Stimulated activated CD4-positive, alpha-beta T cell treated with anti-CD3 and anti-CD28 coated beads, Interleukin-2, amount 100 ng/mL, for 24 hours (primary cell): ENCODE data around the gene SLC7A10.
"Not testable (repeated sequence)": the region's sequence is repeated elsewhere in the genome, so short reads cannot be mapped to it uniquely, and the experiment has no call there.

ENCODE experiments used
- DNase-seq, 2 donors: peaks; one replicate each; pipeline ENCODE4 v3.0.0-alpha.2; 2020

SLC7A10 gene

DNA sequence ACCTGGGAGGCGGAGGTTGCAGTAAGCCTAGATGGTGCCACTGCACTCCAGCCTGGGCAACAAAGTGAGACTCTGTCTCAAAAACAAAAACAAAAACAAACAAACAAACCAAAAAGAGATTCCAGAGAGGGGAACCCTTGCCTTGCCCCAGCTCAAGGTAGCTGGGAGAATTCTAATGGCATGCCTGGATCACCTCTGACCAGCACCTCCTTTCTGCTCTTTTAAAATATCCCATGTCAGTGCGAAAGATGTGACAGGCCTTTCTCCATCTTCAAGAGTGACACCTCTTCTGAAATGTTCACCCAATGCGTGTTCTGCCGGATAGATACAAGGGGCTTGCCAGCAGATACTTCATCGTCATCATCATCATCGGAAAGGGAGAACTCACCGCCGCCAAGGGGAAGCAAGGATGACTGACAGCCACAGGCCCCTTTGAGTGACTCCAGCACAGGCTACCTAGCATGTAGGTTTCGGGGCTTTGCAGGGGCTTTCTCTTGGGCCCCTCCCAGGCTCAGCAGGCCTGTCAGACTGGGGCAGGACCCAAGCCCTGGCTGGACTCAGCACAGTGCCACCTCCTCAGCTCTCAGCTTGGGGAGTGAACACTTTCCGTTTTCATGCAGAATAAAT, 50.4 kb downstream of the SLC7A10 start:
- no peak for DNase-seq

DNA sequence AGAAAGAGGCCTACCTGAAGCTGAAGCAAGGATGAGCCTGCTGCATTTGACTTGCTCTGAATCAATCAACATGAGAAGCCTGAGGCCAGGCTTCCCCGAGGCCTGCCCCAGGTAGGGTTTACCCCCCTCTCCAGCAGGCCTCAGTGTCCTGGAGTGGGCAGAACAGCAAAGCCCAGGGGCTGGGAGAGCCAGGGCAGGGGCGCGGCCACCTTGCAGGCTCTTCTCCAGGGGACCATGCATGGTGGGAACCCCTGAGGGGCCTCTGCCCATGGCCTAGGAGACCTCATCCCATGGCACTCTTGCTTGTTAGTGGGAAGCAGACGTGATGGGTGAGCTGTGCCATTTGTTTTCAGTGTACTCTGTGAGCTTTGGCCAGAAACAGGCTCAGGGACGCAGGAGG, 51.5 kb downstream of the SLC7A10 start:
- DNase-seq, result no peak

DNA sequence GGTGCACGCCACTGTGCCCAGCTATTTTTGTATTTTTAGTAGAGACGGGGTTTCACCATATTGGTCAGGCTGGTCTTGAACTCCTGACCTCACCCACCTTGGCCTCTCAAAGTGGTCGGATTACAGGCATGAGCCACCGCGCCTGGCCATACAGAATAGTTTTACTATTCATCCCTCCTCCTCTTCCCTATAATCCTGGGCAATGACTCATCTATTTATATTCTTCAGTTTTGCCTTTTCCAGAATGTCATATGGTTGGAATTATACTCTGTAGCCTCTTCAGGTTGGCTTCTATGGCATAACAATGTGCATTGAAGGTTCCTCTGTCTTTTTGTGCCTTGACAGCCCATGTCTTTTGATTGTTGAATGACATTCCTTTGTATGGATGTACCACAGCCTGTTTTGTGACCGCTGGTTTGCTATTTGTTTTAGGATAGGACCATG, 53.7 kb downstream of the SLC7A10 start:
- DNase-seq, result no peak

DNA sequence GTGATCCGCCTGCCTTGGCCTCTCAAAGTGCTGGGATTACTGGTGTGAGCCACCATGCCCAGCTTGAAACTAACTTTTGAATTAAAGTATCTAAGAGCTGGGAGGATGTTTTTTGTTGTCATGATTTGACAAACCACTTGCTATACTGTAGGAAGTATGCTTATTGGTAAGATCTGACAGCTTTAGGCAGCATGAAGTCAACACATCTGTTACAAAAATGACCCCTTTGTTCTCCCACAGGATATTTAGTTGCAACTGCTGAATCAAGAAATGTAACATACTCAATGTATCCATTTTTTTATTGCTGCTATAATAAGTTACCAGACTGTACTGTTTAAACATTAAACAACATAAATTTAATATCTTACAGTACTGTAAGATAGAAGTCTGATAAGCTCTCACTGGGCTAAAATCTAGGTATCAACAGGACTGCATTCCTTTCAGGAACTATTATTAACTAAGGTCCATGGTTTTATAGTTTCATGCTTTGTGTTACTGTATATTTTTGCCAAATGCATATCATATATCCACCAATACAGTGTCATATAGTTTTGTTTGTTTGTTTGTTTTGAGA, 54.3 kb downstream of the SLC7A10 start:
- DNase-seq, result no peak

DNA sequence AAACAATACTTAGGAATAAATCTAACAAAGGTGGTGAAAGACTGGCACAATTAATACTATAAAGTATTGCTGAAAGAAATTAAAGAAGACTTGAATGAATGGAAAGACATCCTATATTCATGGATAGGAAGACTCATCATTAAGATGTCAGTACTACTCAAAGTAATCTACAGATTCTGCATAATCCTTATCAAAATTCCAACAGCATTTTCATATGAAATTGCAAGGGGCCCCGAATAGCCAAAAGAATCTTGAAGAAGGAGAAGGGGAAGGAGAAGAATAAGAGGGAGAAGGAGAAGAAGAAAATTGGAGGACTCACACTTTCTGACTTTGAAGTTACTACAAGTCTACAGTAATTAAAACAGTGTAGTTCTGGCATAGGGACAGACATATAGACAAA, 57.1 kb downstream of the SLC7A10 start:
- DNase-seq, result no peak

DNA sequence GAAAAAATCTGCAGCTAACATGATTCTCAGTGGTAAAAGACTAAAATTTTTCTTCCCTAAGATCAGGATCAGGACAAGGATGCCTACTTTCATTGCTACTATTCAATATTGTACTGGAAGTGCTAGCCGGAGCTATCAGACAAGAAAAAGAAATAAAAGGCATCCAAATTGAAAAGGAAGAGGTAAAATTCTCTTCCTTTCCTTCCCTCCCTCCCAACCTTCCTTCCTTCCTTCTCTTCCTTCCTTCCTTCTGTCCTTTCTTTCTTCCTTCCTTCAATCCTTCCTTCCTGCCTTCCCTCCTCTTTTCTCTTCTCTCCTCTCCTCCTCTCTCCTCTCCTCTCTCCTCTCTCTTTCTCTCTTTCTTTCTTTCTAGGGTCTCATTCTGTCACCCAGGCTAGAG, 58.2 kb downstream of the SLC7A10 start:
- no peak for DNase-seq

DNA sequence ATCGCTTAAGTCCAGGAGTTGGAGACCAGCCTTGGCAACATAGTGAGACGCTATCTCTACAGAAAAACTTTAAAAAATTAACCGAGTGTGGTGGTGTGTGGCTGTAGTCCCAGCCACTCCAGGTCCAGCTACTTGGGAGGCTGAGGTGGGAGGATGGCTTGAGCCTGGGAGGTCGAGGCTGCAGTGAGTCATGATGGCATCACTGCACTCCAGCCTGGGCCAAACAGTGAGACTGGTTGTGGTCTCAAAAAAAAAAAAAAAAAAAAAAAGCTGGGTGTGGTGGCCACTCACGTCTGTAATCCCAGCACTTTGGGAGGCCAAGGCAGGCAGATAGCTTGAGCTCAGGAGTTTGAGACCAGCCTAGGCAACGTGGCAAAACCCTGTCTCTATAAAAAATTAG, 59.6 kb downstream of the SLC7A10 start:
- DNase-seq, result not testable (repeated sequence)

DNA sequence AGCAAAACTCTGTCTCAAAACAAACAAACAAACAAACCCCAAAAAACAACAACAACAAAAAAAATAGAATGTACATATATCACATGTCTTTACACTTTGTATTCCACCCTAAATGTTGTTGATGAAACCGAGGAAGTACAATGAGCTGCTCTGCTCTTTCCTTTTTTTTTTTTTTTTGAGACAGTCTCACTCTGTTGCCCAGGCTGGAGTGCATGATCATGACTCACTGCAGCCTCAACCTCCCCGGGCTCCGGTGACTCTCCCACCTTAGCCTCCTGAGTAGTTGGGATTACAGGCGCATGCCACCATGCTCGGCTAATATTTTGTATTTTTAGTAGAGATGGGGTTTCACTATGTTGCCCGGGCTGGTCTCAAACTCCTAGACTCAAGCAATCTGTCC, 62.2 kb downstream of the SLC7A10 start:
- DNase-seq, result no peak

DNA sequence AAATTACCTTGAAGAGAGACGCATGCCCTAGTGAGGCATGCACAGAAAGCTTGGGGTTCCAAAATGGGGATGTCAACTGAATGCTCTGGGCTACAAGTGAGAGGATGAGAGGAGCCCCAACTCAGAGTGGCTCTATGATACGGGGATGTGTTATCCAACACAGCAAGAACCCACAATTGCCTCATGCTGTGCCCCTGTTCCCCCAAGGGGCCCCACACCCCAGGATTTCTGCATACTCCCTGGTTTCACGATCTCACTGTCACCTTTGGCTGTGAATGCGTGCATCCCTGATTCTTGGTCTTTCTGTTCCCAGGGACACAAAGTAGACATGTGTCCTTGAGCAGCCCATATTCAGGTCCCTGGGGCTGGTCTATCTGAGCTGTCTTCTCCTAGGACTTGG, 64.4 kb downstream of the SLC7A10 start:
- no peak for DNase-seq

DNA sequence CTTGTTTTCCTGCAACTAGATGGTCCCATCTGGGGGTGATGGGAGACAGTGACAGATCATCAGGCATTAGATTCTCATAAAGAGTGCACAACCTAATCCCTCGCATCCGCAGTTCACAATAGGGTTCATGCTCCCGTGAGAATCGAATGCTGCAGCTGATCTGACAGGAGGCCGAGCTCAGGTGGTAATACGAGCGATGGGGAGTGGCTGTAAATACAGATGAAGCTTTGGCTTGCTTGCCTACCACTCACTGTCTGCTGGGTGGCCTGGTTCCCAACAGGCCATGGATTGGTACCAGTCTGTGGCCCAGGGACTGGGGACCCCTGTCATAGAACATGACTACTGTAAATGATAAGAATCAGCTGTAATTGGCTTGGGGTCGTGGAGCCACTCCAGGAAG, 65.8 kb downstream of the SLC7A10 start:
- no peak for DNase-seq

DNA sequence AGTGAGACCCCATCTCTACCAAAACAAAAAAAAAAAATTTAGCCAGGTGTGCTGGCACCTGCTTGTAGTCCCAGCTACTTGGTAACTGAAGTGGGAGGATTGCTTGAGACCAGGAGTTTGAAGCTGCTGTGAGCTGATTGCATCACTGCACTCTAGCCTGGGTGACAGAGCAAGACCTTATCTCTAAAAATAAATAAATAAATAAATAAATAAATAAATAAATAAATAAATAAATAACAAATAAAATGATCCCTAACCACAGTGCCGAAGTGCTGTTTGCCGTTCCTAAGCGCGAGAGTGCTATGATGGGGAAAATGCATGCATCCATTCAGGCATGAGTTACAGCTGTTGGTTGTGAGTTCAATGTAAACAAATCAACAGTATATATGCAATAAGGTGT, 66.5 kb downstream of the SLC7A10 start:
- DNase-seq, result no peak
